ENCODE results near the gene ENOX1.

Gene ENOX1

GRCh38 chr13:43295825-43296564 is 490.8 kb downstream of the ENOX1 start:
- TF ChIP-seq FOXP2 (optimal IDR thresholded peaks at IDR 0.05; ENCODE audit: borderline replicate concordance, extremely low read depth, extremely low read length, insufficient read depth) = no peak
- no peak for TF ChIP-seq POLR2AphosphoS5 (IDR thresholded peaks at IDR 0.05; ENCODE audit: low read depth, low read length)
- TF ChIP-seq SIN3A (IDR thresholded peaks at IDR 0.05; ENCODE audit: borderline replicate concordance, insufficient read depth, low read length) = no peak
- no peak for TF ChIP-seq REST (IDR thresholded peaks at IDR 0.05; ENCODE audit: insufficient read depth in 1 of 2, low read depth in 2 of 2, low read length in 2 of 2)

GRCh38 chr13:43295321-43295720 is 491.5 kb downstream of the ENOX1 start:
- no peak for TF ChIP-seq POLR2AphosphoS5 (IDR thresholded peaks at IDR 0.05; ENCODE audit: low read depth, low read length)
- TF ChIP-seq REST (IDR thresholded peaks at IDR 0.05; ENCODE audit: insufficient read depth in 1 of 2, low read depth in 2 of 2, low read length in 2 of 2) = no peak
- TF ChIP-seq TAF1 (IDR thresholded peaks at IDR 0.05; ENCODE audit: borderline replicate concordance, insufficient read depth, low read length) = no peak
- no peak for TF ChIP-seq SIN3A (IDR thresholded peaks at IDR 0.05; ENCODE audit: borderline replicate concordance, insufficient read depth, low read length)
- no peak for TF ChIP-seq FOXP2 (optimal IDR thresholded peaks at IDR 0.05; ENCODE audit: borderline replicate concordance, extremely low read depth, extremely low read length, insufficient read depth)

- no peak for TF ChIP-seq FOXP2 (optimal IDR thresholded peaks at IDR 0.05; ENCODE audit: borderline replicate concordance, extremely low read depth, extremely low read length, insufficient read depth)
- TF ChIP-seq TAF1 (IDR thresholded peaks at IDR 0.05; ENCODE audit: borderline replicate concordance, insufficient read depth, low read length) = no peak
- no peak for TF ChIP-seq POLR2AphosphoS5 (IDR thresholded peaks at IDR 0.05; ENCODE audit: low read depth, low read length)
- no peak for TF ChIP-seq SIN3A (IDR thresholded peaks at IDR 0.05; ENCODE audit: borderline replicate concordance, insufficient read depth, low read length)
- no peak for TF ChIP-seq REST (IDR thresholded peaks at IDR 0.05; ENCODE audit: insufficient read depth in 1 of 2, low read depth in 2 of 2, low read length in 2 of 2)
These were observed 492.4 kb downstream of the ENOX1 start for GRCh38 chr13:43294412-43294811.

- TF ChIP-seq FOXP2 (optimal IDR thresholded peaks at IDR 0.05; ENCODE audit: borderline replicate concordance, extremely low read depth, extremely low read length, insufficient read depth) (no peak), REST (IDR thresholded peaks at IDR 0.05; ENCODE audit: insufficient read depth in 1 of 2, low read depth in 2 of 2, low read length in 2 of 2) (no peak), TAF1 (IDR thresholded peaks at IDR 0.05; ENCODE audit: borderline replicate concordance, insufficient read depth, low read length) (no peak)
These were observed 492.8 kb downstream of the ENOX1 start for GRCh38 chr13:43293986-43294385.

GRCh38 chr13:43293561-43293960 is 493.2 kb downstream of the ENOX1 start:
- TF ChIP-seq FOXP2 (optimal IDR thresholded peaks at IDR 0.05; ENCODE audit: borderline replicate concordance, extremely low read depth, extremely low read length, insufficient read depth) = no peak
- TF ChIP-seq REST (IDR thresholded peaks at IDR 0.05; ENCODE audit: insufficient read depth in 1 of 2, low read depth in 2 of 2, low read length in 2 of 2) = no peak
- TF ChIP-seq SIN3A (IDR thresholded peaks at IDR 0.05; ENCODE audit: borderline replicate concordance, insufficient read depth, low read length) = no peak
- no peak for TF ChIP-seq POLR2AphosphoS5 (IDR thresholded peaks at IDR 0.05; ENCODE audit: low read depth, low read length)
- TF ChIP-seq TAF1 (IDR thresholded peaks at IDR 0.05; ENCODE audit: borderline replicate concordance, insufficient read depth, low read length) = no peak

Measured in PFSK-1 (cell line).